Measurements from ENCODE around the gene MTSS2.
A peak's percentile ranks its signal among the peaks of the same experiment; 100 is the strongest.

MTSS2 gene, protein sequence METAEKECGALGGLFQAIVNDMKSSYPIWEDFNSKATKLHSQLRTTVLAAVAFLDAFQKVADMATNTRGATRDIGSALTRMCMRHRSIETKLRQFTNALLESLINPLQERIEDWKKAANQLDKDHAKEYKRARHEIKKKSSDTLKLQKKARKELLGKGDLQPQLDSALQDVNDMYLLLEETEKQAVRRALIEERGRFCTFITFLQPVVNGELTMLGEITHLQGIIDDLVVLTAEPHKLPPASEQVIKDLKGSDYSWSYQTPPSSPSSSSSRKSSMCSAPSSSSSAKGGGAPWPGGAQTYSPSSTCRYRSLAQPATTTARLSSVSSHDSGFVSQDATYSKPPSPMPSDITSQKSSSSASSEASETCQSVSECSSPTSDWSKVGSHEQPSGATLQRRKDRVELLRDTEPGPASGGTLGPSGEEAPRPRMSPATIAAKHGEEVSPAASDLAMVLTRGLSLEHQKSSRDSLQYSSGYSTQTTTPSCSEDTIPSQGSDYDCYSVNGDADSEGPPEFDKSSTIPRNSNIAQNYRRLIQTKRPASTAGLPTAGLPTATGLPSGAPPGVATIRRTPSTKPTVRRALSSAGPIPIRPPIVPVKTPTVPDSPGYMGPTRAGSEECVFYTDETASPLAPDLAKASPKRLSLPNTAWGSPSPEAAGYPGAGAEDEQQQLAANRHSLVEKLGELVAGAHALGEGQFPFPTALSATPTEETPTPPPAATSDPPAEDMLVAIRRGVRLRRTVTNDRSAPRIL

DNA sequence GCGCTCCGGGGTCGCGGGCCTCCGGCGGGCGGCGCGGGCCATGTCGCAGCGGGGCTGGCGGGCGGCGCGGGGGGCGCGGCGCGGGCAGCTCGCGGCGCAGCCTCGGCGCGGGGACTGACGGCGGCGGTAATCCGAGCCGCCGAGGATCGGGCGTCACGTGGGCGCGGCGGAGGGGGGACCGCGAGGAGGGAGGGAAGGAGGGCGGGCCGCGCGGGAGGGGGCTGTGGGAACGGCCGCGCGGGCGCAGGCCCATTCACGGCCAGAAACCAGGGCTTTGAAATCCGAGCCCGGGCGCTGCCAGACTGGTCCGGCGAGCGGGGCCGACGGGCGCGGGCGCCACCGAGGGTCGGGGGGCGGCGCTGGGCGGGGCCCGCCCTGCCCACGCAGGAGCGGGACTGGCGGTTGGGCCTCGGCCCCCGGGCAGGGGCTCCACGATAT, at the start of gene MTSS2:
MTSS2 (minus strand) TSS at position 116 of the 438 bp plus-strand sequence. CDS start 262 bp downstream, outside the sequence.
- DNase-seq: peak; percentile 81

DNA sequence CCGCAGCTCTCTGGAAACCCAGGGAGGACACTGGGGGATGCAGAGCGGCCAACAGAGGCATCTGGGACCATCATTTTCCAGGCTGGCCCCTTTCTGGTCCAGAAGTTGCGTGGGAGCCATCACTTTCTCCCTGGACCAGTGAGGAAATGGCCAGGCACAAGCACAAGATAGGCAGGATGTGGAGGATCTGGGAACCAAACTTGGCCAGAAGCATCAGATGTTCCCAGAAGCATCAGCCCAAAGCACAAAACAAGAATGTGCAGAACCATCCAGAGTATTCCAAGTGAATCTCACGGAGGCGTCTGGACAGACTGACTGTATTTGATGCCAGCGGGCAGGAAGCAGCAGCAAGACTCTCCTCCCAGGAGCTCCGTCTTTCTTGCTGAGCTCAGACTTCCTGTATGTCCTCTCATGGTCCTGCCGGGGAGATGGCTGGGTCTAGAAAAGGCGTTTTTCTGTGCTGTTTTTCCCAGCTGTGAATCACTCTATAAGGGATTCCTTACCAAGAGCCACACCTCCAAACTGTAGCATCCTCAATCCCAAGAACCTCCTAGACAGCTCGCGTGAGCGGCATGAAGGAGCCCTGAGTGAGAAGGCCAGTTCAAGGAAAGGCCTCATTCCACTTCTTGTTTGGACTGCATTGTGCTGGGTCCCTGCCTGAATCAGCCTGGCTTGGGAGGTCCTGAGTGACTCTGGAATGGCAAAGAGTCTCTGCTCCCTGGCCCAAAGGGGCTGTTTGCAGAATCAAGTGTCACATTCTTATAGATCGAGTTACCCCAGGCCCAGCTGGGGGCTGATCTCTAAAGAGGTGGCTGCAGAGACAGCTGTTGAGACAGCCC, 49.5 kb upstream of the MTSS2 start:
- no peak for DNase-seq

DNA sequence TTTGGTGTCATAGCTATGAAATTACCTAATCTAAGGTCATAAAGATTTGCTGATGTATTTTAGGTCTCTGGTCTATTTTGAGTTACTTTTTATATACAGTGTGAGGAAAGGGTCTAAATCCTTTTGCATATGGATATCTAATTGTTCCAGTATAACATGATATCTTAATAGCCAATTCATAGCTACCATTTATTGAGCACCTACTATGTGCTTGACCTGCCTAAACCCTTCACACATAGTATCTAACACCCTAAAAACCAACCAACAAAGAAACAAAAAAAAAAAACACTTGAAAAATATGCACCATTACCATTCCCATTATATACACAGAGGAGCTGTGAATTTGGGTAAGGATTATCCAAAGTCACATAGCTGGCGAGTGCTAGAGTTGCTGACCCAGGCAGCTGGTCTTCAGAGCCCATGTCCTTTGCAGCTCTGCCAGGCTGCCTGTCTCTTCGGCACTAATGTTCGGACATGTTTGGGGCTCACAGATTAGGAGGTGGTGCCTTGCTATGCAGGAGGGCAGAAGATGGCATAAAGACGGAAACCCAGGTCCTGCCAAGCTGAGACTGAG, 48.8 kb upstream of the MTSS2 start:
- no peak for DNase-seq

DNA sequence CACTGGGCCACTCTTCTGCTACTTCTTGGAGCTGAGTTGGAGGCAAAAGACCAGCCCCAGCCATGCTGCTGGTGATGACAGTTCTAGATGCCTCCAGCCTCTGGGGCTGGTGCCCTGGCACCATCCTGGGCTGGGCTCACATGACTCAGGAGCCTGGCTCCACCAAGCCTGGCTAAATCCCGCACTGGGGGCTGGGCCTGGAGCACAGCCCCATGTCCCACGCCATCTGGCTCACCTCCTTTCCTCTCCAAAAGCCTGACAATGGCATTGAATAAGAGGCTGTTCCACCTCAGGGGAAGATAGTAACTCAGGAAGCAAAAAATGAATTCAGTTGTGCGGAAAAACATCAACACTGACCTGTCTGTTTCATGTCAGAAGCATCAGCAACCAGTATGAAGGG, 45.1 kb upstream of the MTSS2 start:
- no peak for DNase-seq

DNA sequence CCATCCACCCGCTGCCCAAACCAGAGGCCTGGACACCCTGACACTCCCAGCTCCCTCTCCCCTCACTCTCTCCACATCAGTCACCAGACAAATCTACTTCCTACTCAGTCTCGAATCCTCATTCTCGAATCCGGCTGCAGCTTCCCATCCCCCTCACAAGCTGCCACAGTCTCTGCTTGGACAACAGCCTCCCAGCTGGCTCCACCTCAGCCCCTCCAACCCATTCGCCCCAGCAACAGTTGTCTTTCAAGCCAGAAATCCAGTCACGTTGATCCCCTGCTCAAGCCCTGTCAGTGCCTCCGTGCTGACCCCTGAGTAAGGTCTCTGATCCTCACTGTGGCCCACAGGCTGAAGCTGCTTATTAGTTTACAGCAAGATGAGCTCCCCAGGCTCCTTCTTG, 44.2 kb upstream of the MTSS2 start:
- no peak for DNase-seq

DNA sequence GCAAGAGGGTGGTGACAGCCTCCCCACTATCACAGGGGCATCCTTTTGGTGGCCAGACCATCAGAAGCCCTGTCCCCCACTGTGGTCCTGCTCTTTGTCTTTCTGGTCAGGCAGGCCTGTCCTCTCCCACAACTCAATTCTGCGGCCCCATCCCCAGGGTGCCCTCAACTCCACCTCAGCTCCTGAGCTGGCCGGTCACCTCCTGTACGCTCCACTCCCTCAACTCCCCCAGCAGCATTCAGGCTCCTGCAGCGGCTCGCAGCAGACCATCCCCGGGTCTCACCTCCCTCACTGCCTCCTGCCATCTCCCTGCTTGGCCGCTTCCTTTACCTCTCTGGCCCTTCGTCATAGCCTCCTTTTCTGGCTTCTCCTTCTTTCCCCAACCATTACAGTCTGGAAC, 43.4 kb upstream of the MTSS2 start:
- no peak for DNase-seq

DNA sequence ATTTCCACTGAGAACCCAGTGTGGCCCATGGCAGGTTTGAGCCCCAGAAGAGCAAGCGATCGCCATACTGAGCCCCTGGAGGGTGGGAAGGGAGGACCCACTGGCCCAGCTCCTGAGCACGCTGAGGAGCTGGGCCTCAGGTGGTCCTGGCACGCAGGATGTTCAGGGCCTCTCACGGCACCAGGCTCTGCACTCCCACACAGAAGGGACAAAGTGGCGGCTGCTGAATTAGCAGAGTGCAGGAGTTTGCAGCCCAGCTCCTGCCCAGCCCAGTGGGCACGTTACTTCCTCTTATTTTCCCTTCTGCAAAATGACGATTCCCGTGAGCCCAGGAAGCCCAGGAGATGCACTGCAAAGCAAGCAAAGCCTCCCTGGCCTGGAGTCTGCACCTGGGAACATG, 42.3 kb upstream of the MTSS2 start:
- DNase-seq: no peak

DNA sequence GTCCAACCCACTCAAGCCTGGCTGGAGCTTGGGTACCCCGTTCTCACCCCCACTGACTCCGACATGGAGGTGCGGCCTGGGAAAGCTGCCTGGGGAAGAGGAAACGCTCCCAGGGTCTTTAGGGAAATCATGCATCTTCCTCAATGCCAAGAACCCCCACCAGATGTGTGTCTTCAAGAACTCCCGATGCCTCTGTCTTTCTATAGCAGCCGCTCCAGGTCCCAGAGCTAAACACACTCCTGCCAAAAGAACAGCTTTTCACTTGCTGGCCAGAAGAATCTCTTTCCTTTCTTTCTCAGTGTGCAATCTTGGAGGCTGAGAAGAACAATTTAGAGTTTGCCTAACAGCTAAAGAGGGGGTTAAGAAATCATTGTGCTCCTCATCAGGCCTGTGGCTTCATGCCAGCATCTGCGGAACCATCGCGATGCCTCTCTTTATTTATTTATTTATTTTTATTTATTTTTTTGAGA, 41.1 kb upstream of the MTSS2 start:
- DNase-seq: no peak

DNA sequence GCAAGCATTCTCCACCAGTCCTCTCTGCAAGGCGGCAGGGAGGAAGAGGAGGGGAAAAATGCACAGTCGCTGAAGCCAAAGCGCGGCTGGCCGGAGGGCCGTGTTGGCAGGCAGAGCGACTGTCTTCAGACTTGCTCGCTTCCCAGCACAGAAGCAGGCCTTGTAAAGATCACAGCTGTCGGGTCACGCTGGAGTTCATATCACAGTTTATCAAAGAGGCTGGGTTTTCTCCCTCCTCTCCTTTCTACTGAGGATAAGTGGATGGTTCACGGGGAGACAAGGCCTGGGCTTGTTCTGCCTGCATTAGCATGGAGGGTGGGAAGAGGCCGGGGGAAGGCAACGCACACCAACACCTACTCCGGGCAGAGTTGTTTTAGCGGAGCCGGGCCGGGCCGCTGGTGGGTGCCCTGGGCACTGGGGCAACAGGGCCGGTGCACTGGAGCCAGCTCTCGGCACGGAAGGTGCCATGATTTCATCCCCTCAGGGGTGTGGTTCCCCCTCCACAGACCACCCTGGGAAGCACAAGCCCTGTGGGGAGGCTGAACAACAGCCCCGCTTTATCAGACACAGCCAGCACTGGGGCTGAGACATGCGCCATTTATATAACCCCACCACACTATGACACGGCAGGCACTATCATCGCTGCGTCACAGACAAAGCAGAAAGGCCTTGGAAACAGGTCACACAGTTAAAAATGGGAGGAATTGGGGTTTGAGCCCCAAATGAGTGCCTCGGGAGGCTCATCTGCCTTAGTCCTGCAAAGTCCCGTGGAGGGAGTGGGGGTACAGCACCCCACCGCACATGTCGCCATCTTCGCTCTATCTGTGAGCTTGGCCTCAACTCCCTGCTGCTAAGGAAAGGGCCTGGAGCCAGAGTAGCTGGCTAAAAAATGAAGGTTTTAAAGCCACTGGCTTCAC, 40.3 kb upstream of the MTSS2 start:
- DNase-seq: no peak

DNA sequence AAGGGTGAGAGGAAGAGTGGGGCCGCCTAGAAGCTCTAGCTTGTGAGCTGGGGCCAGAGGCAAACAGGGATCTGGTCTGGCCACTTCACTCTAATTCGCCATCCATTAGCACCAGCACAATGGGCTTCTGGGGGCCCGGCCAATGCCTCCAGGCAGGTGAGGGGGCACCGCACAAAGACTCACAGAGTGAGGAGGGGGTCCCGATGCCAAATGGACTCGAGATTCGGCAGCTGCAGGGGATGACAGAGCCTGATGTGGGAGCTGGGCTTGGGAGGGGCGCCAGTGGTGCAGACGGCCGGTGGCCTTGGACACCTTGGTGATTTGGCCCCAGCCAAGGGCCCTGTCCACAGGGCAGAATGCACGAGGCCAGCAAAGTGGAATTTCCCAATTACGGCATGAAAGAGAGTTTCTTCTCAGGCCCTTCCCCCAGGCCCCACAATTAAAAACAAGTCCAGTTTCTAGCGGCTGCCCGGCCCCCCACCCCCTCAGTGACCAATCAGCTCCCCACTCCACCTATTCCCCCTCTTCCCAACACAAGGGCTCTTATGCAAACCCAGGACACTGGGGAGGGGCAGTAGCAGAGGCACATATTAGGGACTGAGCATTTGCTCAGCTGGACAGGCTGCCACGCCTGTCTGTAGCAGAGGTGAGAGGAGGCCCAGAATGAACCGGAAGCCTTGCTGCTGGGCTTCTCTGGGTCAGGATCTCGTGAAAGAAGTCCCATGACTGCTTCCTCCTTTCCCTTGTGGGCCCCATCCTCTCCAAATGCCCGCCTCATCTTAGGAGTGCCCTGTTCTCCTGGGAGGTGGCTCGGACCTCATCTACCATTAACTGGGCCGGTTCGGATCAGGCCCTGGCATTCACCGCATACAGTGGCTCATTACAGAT, 39.4 kb upstream of the MTSS2 start:
- DNase-seq: no peak

DNA sequence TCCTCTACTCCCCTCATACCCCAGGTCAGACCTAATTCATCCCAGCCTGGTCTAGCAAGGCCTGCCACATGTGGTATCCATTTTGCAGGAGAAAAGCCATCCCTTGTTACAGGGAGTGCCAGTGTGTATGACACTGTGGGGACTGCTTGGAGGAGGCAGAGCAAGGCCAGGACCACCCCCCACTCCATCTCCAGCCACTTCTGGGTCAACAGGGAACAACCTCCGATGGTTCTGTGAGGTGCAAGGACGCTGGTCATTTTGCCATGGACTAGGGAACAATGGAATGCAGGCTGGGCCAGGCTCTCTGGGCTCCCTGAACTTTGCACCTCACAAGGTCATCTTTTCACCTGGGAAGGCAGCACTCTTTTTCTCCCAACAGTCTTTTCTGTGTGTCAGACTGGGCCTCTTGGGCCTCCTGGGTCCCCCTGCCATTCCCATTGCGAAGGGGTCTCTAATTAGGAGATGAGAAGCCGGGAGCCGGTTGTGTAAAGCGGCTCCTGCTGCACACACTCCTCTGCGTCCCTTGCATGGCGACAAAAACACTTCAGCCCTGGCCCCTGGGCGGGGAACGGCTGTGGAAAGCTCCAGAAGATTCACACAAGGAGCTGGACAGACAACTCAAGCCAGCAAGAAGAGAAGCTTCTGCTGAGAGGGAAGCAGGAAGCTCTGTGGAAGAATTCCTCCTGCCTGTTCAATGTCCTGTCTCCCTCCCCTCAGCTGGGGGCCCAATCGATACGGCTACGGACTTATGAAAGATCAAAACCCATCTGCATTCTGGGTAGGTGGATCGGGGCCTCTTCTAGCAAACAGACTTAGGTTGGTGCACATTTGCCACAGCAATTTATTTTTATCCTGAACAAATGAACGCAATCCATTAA, 38.5 kb upstream of the MTSS2 start:
- DNase-seq: no peak

DNA sequence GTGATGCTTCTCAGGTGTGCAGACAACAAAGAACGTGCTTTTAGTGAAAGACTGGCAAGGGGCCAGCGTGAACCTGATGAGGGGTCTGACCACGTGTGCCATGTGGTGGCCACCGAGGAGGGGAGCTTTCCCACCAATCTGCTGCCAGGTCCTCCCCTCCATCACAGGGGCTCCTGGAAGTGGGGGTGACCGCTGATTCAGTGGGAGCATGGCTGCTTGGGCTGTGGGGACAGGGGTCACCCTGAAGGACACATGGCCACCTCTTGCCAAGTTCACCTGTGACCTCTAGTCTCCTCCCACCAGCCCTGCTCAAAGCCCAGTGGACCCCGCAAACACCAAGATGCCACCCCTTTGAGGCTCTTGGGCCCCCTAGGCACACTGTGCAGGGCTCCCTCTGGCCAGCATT, 37.9 kb upstream of the MTSS2 start:
- DNase-seq: no peak

DNA sequence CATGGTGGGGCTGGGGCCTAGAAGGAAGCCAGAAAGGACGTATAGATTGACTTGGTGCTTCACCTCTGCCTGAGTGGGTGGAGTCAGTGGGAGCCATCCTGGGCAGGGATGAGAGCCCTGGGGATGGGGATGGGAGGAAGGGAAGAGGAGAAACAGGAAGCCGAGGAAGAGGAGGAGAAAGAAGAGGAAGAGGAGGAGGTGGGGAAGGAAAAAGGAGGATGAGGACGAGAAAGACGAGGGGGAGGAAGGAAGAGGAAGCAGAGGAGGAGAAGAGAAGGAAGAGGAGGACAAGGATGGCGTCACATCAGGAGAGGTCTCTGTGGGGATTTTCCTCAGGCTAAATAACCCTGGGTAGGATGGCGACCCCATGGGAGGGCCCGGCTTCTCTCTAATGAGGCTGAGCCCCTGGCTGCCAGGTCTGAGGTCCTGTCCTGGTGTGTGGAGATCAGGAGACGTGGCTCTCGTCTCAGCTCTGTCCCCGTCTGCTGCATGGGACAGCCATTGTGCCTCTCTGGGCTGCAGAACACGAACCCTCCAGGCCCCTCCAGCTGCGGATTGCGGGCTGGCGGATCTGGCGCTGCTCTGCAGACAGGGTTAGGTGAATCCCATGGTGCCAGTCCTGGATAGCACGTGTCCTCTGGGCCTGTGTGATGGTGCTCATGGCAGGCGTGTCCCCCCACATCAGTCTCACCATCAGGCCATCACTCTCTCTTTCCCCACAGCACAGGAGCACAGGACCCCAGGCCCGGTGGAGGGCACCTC, 35.5 kb upstream of the MTSS2 start:
- no peak for DNase-seq

DNA sequence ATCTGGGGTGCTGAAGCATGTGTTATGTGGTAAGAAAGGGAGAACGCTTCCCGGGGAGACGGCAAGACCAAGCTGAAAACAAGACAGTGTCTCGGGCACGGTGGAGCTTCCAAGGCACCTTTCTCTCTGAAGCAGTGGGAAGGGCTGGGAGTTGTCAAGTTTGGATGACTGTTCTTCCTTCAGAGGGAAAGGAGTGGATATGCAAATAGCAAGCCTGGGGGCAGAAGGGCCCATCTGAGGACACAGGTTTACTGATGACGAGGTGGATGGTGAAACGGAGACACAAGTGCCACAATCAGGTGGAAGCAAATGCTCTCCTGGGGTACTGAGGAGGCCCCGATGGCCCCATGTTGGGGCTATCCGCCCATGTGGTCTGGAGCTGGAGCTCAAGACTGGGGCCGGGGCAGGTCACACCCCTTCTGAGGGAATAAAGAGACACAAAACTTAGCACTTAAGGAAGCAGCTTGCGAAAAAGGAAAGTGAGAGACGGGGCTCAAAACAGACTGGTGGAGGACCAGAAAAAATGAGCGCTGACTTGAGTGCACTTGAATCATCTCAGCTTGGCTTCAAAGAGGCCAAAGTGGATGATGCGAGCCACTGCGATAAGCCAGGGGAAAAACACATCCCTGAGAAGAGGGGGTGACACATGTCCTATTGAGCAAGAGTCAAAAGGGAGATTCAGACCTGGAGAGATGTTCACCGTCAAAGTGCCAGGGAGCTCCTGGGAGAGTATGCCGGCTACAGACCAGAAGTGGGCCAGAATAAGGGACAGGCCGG, 34.8 kb upstream of the MTSS2 start:
- DNase-seq: no peak

DNA sequence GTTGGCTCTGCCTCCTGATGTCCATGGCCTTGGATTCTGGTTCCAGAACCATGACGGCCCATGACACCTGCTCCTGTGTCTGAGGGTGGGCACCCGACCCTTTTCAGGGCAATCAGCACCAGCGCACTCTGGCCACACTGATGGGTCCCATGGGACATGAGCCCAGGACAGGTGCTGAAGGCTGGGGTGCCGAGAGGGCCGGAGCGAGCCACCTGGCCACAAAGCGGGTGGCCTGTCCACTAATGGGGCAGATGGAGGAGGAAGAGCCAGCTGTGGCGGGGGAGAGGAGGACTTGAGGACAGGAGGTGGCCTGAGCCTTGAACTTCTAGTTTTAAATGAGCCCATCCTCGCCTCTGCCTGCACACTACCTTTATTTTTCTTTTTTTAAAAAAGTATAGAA, 31.2 kb upstream of the MTSS2 start:
- no peak for DNase-seq

DNA sequence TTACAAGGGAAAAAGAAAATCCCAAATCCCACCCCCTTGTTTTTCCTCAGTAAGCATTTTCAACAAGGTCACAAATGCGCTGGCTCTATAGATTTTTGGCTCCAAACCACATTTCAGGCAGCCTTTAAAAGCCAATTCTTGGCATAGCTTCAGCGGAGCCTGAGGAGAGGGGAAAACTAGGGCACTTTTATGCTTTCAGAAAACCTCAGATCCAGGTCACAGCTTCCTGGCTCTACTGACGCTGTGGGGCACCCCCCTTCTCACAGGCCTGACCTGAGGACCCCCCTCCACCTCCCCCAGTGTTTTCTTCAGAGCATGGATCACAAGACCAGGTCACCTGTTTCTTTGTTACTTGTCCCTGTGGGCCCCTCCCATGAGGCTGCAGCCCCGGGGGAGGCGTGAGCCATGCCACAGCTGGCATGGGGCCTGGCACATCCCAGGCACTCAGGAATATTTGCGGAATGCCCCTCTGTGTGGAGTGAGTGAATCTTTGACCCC, 30.1 kb upstream of the MTSS2 start:
- DNase-seq: no peak

DNA sequence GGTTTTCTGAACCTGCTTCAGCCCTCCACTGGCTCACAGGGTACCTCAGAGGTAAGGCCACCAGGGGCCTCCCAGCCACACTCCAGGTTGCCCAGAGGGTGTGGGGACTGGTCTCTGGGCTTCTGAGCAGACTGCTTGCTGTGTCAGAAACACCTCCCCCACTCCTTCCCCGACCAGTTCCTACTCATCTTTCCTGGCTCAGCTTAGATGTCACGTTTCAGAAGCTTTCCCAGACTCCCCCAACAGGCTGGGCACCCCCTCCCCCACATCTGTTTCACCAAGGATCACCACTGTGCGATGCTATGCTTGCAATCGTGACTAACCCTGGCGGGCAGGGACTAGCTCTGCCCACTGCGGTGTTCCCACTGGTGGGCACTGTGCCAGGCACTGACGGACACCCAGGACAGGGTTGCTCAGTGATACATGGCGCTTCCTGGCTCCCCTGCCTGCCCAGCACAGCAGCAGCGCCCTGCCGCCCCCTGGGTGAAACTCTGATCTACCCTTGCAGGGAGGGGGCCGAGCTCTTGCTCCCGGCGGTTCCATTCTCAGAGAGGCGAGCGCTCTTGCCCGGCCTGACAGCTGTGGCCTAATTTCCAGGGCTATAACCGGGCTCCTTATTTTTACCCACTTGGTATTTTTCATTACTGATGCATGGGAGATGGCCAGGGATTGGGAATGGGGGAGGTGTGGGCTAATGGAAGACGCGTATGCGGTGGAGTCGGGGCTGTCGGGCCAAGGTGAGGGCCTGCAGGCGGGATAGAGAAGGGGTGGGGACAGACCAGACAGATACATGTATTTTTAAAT, 29.4 kb upstream of the MTSS2 start:
- DNase-seq: peak; percentile 97
